ENCODE results near the gene LRP2.

DNA sequence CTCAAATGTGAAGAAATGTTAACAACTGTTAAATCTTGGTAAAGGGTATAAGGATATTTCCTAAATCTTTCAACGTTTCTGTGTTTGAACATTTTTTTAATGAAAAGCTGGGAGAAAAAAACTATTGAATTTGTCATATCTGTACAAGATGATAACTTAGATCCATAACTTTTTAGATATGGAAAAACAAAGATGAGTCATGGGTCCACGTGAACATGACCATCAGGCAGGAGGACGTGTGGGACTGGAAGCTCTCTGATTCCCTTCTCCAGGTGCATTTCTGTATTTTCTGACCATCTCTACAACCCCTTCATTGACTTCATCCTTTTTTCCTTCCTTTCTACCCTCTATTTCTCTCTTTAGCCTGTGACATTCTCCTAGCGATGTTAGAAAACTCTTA is 151.4 kb downstream of the LRP2 start:
- TF ChIP-seq CTCF (conservative IDR thresholded peaks at IDR 0.05; ENCODE audit: low read depth, low read length) (no peak), MXI1 (IDR thresholded peaks at IDR 0.05; ENCODE audit: borderline replicate concordance, low read depth, low read length) (no peak), POLR2A (IDR thresholded peaks at IDR 0.05; ENCODE audit: low read depth, low read length) (no peak), RFX5 (IDR thresholded peaks at IDR 0.05; ENCODE audit: low read depth, low read length) (no peak), MAZ (IDR thresholded peaks at IDR 0.05; ENCODE audit: borderline replicate concordance, low read depth, low read length) (no peak), RCOR1 (IDR thresholded peaks at IDR 0.05; ENCODE audit: insufficient replicate concordance, low read length) (no peak), CEBPB (IDR thresholded peaks at IDR 0.05; ENCODE audit: low read depth, low read length) (no peak), ELK1 (IDR thresholded peaks at IDR 0.05; ENCODE audit: borderline replicate concordance, low read depth, low read length) (no peak), RAD21 (IDR thresholded peaks at IDR 0.05; ENCODE audit: low read length) (no peak)
